Measurements from ENCODE around the gene RHOA.

GRCh38 chr3:49383387-49383786, 28.4 kb downstream of the RHOA start:
- TF ChIP-seq RAD21 (IDR thresholded peaks at IDR 0.05; ENCODE audit: low read depth) (no peak), YY1 (IDR thresholded peaks at IDR 0.05; ENCODE audit: low read depth) (no peak), MAX (IDR thresholded peaks at IDR 0.05) (no peak), TAF1 (IDR thresholded peaks at IDR 0.05; ENCODE audit: low read depth) (no peak), REST (IDR thresholded peaks at IDR 0.05; ENCODE audit: low read depth) (no peak), CEBPB (IDR thresholded peaks at IDR 0.05) (no peak), EGR1 (IDR thresholded peaks at IDR 0.05) (no peak), CREB1 (IDR thresholded peaks at IDR 0.05; ENCODE audit: low read depth) (no peak)
